K562 (cell line): ENCODE results near the gene UBA1. TPM values are rescaled to one million over a fixed set of nuclear protein-coding genes. Genes with fewer than 3 reads are reported as not detected.

Source experiments
- ADNP ChIP-seq: fragments of 200-800 bp; sonication (Bioruptor generic); IDR thresholded peaks from 2 replicates; pipeline ENCODE4 v1.6.1; 2016; ENCODE audit warnings: missing genetic modification characterization, missing compliant biosample characterization
- ATF3 ChIP-seq, 2 experiments: fragments of 450-650 bp in 1 of 2; sonication (generic) in 1 of 2; formaldehyde crosslinking in 1 of 2; IDR thresholded peaks in 1 of 2; conservative IDR thresholded peaks in 1 of 2; 2 replicates each; pipeline versions ENCODE4 v1.6.1 to v1.8.1; 2016 to 2023; ENCODE audit warnings: mild to moderate bottlenecking in 2 of 2, moderate library complexity in 2 of 2, inconsistent platforms in 1 of 2, missing genetic modification reagents in 1 of 2
- NR2C1 ChIP-seq, 2 experiments: fragments of 450-650 bp; IDR thresholded peaks; 2 replicates each; pipeline ENCODE4 v1.6.1; 2017; ENCODE audit warnings: mild to moderate bottlenecking in 2 of 2, antibody characterized with exemption in 1 of 2, inconsistent platforms in 1 of 2, missing compliant biosample characterization in 1 of 2, missing genetic modification characterization in 1 of 2
- NR2C2 ChIP-seq, 2 experiments: fragments of 200-800 bp in 1 of 2; sonication (Bioruptor generic) in 1 of 2; sonication (generic) in 1 of 2; formaldehyde crosslinking in 1 of 2; IDR thresholded peaks; 2 replicates each; pipeline versions ENCODE4 v1.6.1 to v1.8.0; 2016 to 2022; ENCODE audit warnings: mild to moderate bottlenecking in 1 of 2, missing compliant biosample characterization in 1 of 2, missing genetic modification characterization in 1 of 2, missing genetic modification reagents in 1 of 2
- PHF8 ChIP-seq: fragments of 200-600 bp; sonication (generic); IDR thresholded peaks from 2 replicates; pipeline ENCODE4 v1.6.1; 2012; ENCODE audit warnings: mixed run types, mild to moderate bottlenecking, inconsistent platforms, low read length, moderate library complexity, borderline replicate concordance
- SIN3A ChIP-seq, 2 experiments: fragments of 150-350 bp in 1 of 2; IDR thresholded peaks; 2 replicates each; pipeline ENCODE4 v1.6.1; 2011 to 2016; ENCODE audit warnings: borderline replicate concordance in 2 of 2, low read depth in 2 of 2, low read length in 2 of 2, mild to moderate bottlenecking in 2 of 2, moderate library complexity in 2 of 2; ENCODE audit not compliant: control insufficient read depth in 1 of 2
- TAF9B ChIP-seq: fragments of 450-650 bp; IDR thresholded peaks from 2 replicates; pipeline ENCODE4 v1.6.1; 2018; ENCODE audit warnings: mild to moderate bottlenecking; ENCODE audit not compliant: partially characterized antibody
- ZBTB40 ChIP-seq, 2 experiments: fragments of 450-650 bp in 1 of 2; sonication (generic) in 1 of 2; formaldehyde crosslinking in 1 of 2; IDR thresholded peaks; 2 replicates each; pipeline versions ENCODE4 v1.7.1 to v1.9.0; 2016 to 2022; ENCODE audit warnings: inconsistent platforms in 1 of 2, mild to moderate bottlenecking in 1 of 2, missing genetic modification reagents in 1 of 2
- ZNF121 ChIP-seq: sonication (generic); formaldehyde crosslinking; conservative IDR thresholded peaks from 2 replicates; pipeline ENCODE4 v1.8.0; 2022; ENCODE audit warnings: missing genetic modification reagents
- ZNF740 ChIP-seq, 3 experiments: fragments of 200-800 bp in 1 of 3; sonication (Bioruptor generic) in 1 of 3; sonication (generic) in 1 of 3; formaldehyde crosslinking in 1 of 3; IDR thresholded peaks; 2 replicates each; pipeline versions ENCODE4 v1.6.1 to v1.8.0; 2016 to 2022; ENCODE audit warnings: mild to moderate bottlenecking in 2 of 3, missing compliant biosample characterization in 2 of 3, missing genetic modification characterization in 2 of 3, missing genetic modification reagents in 1 of 3
- ZSCAN32 ChIP-seq: fragments of 450-650 bp; formaldehyde crosslinking; IDR thresholded peaks from 2 replicates; pipeline ENCODE4 v1.4.0; 2020; ENCODE audit warnings: mild to moderate bottlenecking, moderate library complexity
- polyA plus RNA-seq, 8 experiments: library from polyadenylated mRNA; depleted of rRNA in 4 of 8; stranded (reverse) in 5 of 8; unstranded in 3 of 8; fragments of >200 nt; fragmentation: Nextera tagmentation in 2 of 8; fragmentation: Illumina TruSeq in 1 of 8; extraction: Ambion mirVana in 2 of 8; extraction: Trizol in 1 of 8; gene quantifications; 2 replicates each; pipeline versions ENCODE4 v1.2.1 to v1.2.3, GENCODE V29; 2011 to 2014; ENCODE audit warnings: inconsistent platforms in 1 of 8, missing spikeins in 1 of 8
- total RNA-seq, 7 experiments: library from RNA; depleted of rRNA in 6 of 7; stranded (reverse); fragments of >200 nt in 6 of 7; fragmentation: Illumina TruSeq in 2 of 7; extraction: Trizol in 2 of 7; gene quantifications; 2 replicates each; pipeline versions ENCODE4 v1.2.1 to v1.2.3, GENCODE V29; 2011 to 2021; ENCODE audit warnings: low replicate concordance in 1 of 7

UBA1 gene
- total and polyA plus RNA-seq, 9 of the 15 experiments (the other 6 are each of a cell fraction or from before 2014, with no cell fraction given) = 32.0 to 174 (median 93.6) TPM

- TF ChIP-seq TAF9B (peak; percentile 39), NR2C2 (CRISPR knock-in tag; IDR thresholded peaks at IDR 0.05) (no peak), NR2C2 (tag; IDR thresholded peaks at IDR 0.05) (0 out of 2 replicates have a peak, but pooled peaks have one; percentile 12), PHF8 (peak; percentile 41; the same call in 1 of the 2 replicates), ADNP (tag) (0 out of 2 replicates have a peak, but pooled peaks have one; percentile 18), ZNF740 (CRISPR knock-in tag; IDR thresholded peaks at IDR 0.05) (peak; percentile 92; the same call in 1 of the 2 replicates), ZNF740 (tag; IDR thresholded peaks at IDR 0.05) (peak in 1 of 2 experiments; percentile 98; a peak in 2 of 4 replicates), ZNF121 (CRISPR knock-in tag) (peak; percentile 52), NR2C1 (IDR thresholded peaks at IDR 0.05) (no peak), NR2C1 (tag; IDR thresholded peaks at IDR 0.05) (no peak), ZSCAN32 (CRISPR knock-in tag) (no peak), SIN3A (IDR thresholded peaks at IDR 0.05; ENCODE audit: borderline replicate concordance in 2 of 2, control insufficient read depth in 1 of 2, low read depth in 2 of 2, low read length in 2 of 2) (0 out of 4 replicates have a peak, but pooled peaks of 1 of the 2 experiments have one; percentile 29), ATF3 (IDR thresholded peaks at IDR 0.05) (no peak), ATF3 (CRISPR knock-in tag; conservative IDR thresholded peaks at IDR 0.05) (0 out of 2 replicates have a peak, but pooled peaks have one; percentile 7), ZBTB40 (IDR thresholded peaks at IDR 0.05) (0 out of 2 replicates have a peak, but pooled peaks have one; percentile 62), ZBTB40 (CRISPR knock-in tag; IDR thresholded peaks at IDR 0.05) (no peak)
Measured at GRCh38 chrX:47143894-47144625, 49.6 kb upstream of the UBA1 start (continued).
